ENCODE data around the gene ANKRD6. TPM values are rescaled to one million over a fixed set of nuclear protein-coding genes. Genes with fewer than 3 reads are reported as not detected.

Gene ANKRD6
- total RNA-seq, 4 donors from 2014 or later = 9.8 to 19.0 (median 12.2) TPM

- Histone ChIP-seq H3K9me3 (no peaks in the 10 kb centered on the region), H3K4me1 (no peaks in the 10 kb centered on the region), H3K36me3 (no peaks in the 10 kb centered on the region), H3K4me3 (no peak overlapping the region), H3K27ac (no peak overlapping the region), H3K27me3 (no peaks in the 10 kb centered on the region)
- WGBS, 2 donors (ENCODE audit: low coverage in 1 of 2) = 82 to 83% methylated on average over 1 to 3 of the region's 3 CpGs
- no peak for ATAC-seq
- TF ChIP-seq, protein P1, sequence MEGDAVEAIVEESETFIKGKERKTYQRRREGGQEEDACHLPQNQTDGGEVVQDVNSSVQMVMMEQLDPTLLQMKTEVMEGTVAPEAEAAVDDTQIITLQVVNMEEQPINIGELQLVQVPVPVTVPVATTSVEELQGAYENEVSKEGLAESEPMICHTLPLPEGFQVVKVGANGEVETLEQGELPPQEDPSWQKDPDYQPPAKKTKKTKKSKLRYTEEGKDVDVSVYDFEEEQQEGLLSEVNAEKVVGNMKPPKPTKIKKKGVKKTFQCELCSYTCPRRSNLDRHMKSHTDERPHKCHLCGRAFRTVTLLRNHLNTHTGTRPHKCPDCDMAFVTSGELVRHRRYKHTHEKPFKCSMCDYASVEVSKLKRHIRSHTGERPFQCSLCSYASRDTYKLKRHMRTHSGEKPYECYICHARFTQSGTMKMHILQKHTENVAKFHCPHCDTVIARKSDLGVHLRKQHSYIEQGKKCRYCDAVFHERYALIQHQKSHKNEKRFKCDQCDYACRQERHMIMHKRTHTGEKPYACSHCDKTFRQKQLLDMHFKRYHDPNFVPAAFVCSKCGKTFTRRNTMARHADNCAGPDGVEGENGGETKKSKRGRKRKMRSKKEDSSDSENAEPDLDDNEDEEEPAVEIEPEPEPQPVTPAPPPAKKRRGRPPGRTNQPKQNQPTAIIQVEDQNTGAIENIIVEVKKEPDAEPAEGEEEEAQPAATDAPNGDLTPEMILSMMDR (IDR thresholded peaks at IDR 0.05) = no peak
- no peak for TF ChIP-seq EP300 (IDR thresholded peaks at IDR 0.05)
- TF ChIP-seq POLR2A (IDR thresholded peaks at IDR 0.05) = no peak
- no peak for TF ChIP-seq POLR2AphosphoS5 (IDR thresholded peaks at IDR 0.05)
Observed at GRCh38 chr6:89506716-89507617, 74.0 kb downstream of the ANKRD6 start.

DNA sequence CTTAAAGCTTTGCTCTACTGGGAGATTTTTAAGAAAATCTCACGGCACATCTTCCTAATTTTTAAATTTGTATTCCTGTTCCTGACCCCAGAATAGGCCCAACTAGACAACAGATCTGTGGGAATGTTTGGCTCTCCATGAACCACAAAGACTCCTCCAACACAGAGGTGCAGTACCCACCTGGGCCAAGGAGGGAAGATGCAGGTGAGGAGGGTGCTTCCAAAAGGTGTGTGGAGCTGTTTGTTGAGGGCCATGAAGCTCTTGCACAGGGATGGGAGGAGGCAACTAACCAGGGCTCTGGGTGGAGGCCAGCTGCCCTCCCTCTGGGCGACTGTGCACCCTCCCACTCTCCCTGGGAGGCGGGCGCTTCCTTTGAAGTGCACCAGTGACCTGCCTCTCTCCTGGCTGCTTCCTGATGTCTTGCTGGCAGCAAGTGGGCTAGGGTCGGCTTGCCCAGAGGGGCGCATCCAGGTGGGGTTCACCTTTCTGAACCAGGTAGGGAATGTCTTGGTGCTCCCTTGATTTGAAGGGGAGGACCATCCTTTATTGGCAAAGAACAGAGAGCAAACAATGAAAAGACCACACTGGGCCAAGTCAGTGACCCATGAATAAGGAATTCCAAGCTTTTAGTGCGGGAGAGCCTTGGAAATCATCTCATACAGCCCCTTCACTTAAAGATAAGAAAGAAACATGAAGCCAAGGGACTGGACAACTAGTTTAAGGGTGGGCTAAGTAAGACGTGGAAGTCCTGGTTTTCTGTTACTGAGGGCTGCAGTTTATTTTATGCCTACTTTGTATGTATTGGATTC lies 76.0 kb downstream of the ANKRD6 start:
- ATAC-seq = no peak
- no peak overlapping the region for H3K27ac ChIP-seq
- H3K4me3 ChIP-seq = no peak overlapping the region
- WGBS, 2 donors (ENCODE audit: low coverage in 1 of 2) = 60 to 78% methylated on average over 3 of the region's 8 CpGs
- no peak for TF ChIP-seq POLR2AphosphoS5 (IDR thresholded peaks at IDR 0.05)
- TF ChIP-seq EP300 (IDR thresholded peaks at IDR 0.05) = no peak
- H3K9me3 ChIP-seq = no peaks in the 10 kb centered on the region
- no peaks in the 10 kb centered on the region for H3K36me3 ChIP-seq
- no peaks in the 10 kb centered on the region for H3K27me3 ChIP-seq
- H3K4me1 ChIP-seq = no peaks in the 10 kb centered on the region

DNA sequence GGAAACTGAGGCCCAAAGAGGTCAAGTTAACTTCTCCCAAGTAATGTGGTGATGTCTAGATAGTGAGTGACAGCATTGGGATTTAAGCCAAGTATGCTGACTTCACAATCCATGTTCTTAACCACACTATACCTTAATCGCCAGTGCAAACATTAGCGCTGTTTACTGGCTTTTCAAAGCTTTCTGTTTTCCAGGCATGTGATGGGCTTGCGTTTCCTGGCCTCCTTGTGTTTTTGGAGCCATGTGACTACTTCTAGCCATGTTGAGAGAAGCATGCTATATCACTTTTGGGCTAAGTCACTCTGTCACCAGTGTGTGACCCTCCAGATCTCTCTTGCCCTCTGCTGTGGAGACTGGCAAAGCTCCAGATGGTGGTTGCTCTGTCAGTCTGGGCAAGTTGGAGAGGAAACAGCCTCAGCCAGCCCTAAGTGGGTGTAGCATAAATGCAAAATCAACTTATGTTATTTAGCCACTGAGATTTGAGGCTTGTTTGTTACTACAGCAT lies 76.9 kb downstream of the ANKRD6 start:
- Histone ChIP-seq H3K9me3 (no peaks in the 10 kb centered on the region), H3K27me3 (no peaks in the 10 kb centered on the region), H3K36me3 (no peaks in the 10 kb centered on the region), H3K27ac (no peak overlapping the region), H3K4me1 (no peaks in the 10 kb centered on the region), H3K4me3 (no peak overlapping the region)
- WGBS, 2 donors (ENCODE audit: low coverage in 1 of 2) = 69 to 84% methylated on average over 2 to 3 of the region's 3 CpGs
- no peak for TF ChIP-seq EP300 (IDR thresholded peaks at IDR 0.05)
- TF ChIP-seq POLR2A (IDR thresholded peaks at IDR 0.05) = no peak
- TF ChIP-seq, protein P1 (IDR thresholded peaks at IDR 0.05) = no peak
- no peak for TF ChIP-seq POLR2AphosphoS5 (IDR thresholded peaks at IDR 0.05)
- no peak for ATAC-seq

DNA sequence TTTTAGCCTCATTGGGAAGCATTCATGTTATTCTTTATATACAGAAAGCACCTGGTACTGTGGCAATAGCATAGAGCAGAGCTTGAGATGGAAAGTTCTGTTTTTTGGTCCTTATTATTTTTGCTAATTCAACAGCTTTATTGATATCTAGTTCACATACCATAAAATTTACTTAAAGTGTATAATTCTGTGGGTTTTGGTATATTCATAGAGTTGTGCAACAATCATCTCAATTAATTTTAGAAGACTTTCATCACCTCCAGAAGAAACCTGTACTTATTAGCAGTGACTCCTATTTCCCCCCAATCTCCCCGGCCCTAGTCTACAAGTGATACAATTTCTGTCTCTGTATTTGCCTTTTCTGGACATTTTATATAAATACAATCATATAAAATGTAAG lies 77.4 kb downstream of the ANKRD6 start:
- WGBS, 2 donors (ENCODE audit: low coverage in 1 of 2) = 75 to 80% methylated on average over 1 of the region's 1 CpG
- ATAC-seq = no peak
- Histone ChIP-seq H3K4me3 (no peak overlapping the region), H3K27ac (no peak overlapping the region), H3K4me1 (no peaks in the 10 kb centered on the region), H3K9me3 (no peaks in the 10 kb centered on the region), H3K36me3 (no peaks in the 10 kb centered on the region), H3K27me3 (no peaks in the 10 kb centered on the region)
- TF ChIP-seq POLR2AphosphoS5 (IDR thresholded peaks at IDR 0.05) = no peak
- TF ChIP-seq POLR2A (IDR thresholded peaks at IDR 0.05) = no peak
- TF ChIP-seq EP300 (IDR thresholded peaks at IDR 0.05) = no peak
- TF ChIP-seq, protein P1 (IDR thresholded peaks at IDR 0.05) = no peak

- no peak overlapping the region for H3K27ac ChIP-seq
- no peak overlapping the region for H3K4me3 ChIP-seq
- H3K9me3 ChIP-seq = no peaks in the 10 kb centered on the region
- H3K4me1 ChIP-seq = no peaks in the 10 kb centered on the region
- H3K36me3 ChIP-seq = no peaks in the 10 kb centered on the region
- H3K27me3 ChIP-seq = no peaks in the 10 kb centered on the region
- ATAC-seq = no peak
- TF ChIP-seq, protein P1 (IDR thresholded peaks at IDR 0.05) = no peak
- TF ChIP-seq POLR2A (IDR thresholded peaks at IDR 0.05) (no peak), EP300 (IDR thresholded peaks at IDR 0.05) (no peak), POLR2AphosphoS5 (IDR thresholded peaks at IDR 0.05) (no peak)
- 94 to 100% methylated on average over 1 to 2 of the region's 4 CpGs for WGBS, 2 donors (ENCODE audit: low coverage in 1 of 2)
Observed at GRCh38 chr6:89518352-89519055, 85.6 kb downstream of the ANKRD6 start.
